H1 (cell line): ENCODE data around the gene VWF.

ENCODE experiments used
- CBX8 ChIP-seq: fragments of 300-800, 300-1000 bp; sonication (generic); IDR thresholded peaks from 2 replicates; pipeline ENCODE4 v1.7.1; 2016; ENCODE audit warnings: low read depth, low read length, borderline replicate concordance
- TF ChIP-seq, protein P1 (sequence below): IDR thresholded peaks from 2 replicates; pipeline ENCODE4 v1.6.1; 2011; ENCODE audit warnings: low read length, improper control_type of control experiment

DNA sequence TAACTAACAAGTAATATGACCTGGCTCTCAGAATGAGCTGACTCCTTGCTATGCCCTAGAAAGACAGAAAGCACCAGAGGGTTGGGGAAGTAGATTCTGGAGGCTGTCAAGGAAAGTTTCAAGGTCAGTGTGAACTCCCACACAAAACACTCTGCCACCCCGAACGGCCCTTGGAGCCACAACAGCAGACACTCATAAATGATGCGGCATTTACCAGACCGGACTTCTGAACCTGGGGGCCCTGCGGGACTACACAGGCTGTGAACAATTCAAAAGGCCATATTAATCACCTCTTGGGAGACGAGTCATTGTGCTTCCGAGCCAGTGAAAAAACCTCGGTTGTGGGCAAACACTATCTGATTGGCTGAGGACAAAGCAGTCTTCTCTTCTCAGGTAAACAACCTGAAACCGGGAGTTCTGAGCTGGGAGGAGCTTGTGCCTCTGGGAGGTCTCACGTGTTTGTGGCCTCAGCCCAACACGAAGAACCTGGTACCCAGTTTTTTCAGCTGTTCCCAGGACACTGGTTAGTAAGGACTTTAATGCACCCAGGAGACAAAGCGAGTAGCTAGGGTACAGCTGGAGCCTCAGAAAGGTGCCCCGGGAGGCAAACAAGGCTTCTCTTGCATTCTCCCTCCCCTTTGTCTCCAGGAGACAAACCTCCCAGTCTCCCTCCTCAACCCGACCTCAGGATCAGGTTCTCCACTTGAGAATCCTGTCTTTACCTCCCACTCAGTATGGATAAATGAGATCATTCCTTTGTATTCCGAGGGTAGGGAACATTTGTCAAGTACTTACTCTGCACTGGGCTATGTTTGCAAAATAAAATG is 35.3 kb downstream of the VWF start:
- TF ChIP-seq CBX8 = no peak
- TF ChIP-seq, protein P1, sequence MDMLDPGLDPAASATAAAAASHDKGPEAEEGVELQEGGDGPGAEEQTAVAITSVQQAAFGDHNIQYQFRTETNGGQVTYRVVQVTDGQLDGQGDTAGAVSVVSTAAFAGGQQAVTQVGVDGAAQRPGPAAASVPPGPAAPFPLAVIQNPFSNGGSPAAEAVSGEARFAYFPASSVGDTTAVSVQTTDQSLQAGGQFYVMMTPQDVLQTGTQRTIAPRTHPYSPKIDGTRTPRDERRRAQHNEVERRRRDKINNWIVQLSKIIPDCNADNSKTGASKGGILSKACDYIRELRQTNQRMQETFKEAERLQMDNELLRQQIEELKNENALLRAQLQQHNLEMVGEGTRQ = no peak
